Measurements from ENCODE around the gene TEX48.
A peak's percentile ranks its signal among the peaks of the same experiment; 100 is the strongest.

TEX48 gene

GRCh38 chr9:114691956-114692295, 9.9 kb upstream of the TEX48 start:
- no peak for DNase-seq

- DNase-seq: no peak
These were observed 9.3 kb upstream of the TEX48 start for GRCh38 chr9:114691046-114691955.

GRCh38 chr9:114690308-114690707, 8.3 kb upstream of the TEX48 start:
- DNase-seq: no peak

- no peak for DNase-seq
These were observed 7.8 kb upstream of the TEX48 start for GRCh38 chr9:114689813-114690212.

GRCh38 chr9:114688909-114689610, 7.1 kb upstream of the TEX48 start:
- no peak for DNase-seq

GRCh38 chr9:114688379-114688778, 6.4 kb upstream of the TEX48 start:
- no peak for DNase-seq

GRCh38 chr9:114687034-114687433, 5.0 kb upstream of the TEX48 start:
- no peak for DNase-seq

GRCh38 chr9:114685951-114686350, 4.0 kb upstream of the TEX48 start:
- DNase-seq: no peak

GRCh38 chr9:114684036-114684435, 2.0 kb upstream of the TEX48 start:
- DNase-seq: no peak

GRCh38 chr9:114682846-114683245, 854 bp upstream of the TEX48 start:
- DNase-seq: no peak

- no peak for DNase-seq
These were observed 1.6 kb downstream of the TEX48 start for GRCh38 chr9:114680259-114681001.

- DNase-seq: no peak
These were observed 3.2 kb downstream of the TEX48 start for GRCh38 chr9:114678795-114679194.

- no peak for DNase-seq
These were observed 3.9 kb downstream of the TEX48 start for GRCh38 chr9:114678130-114678529.

GRCh38 chr9:114677418-114677817, 4.6 kb downstream of the TEX48 start:
- DNase-seq: peak; percentile 35

- no peak for DNase-seq
These were observed 5.1 kb downstream of the TEX48 start for GRCh38 chr9:114676901-114677300.

GRCh38 chr9:114674798-114675540, 7.0 kb downstream of the TEX48 start:
- DNase-seq: no peak

- no peak for DNase-seq
These were observed 7.8 kb downstream of the TEX48 start for GRCh38 chr9:114674076-114674797.

GRCh38 chr9:114671605-114672004, 10.4 kb downstream of the TEX48 start:
- DNase-seq: no peak

- no peak for DNase-seq
These were observed 12.0 kb downstream of the TEX48 start for GRCh38 chr9:114669961-114670360.

GRCh38 chr9:114668146-114668545, 13.8 kb downstream of the TEX48 start:
- no peak for DNase-seq

- no peak for DNase-seq
These were observed 15.1 kb downstream of the TEX48 start for GRCh38 chr9:114666851-114667250.

- no peak for DNase-seq
These were observed 15.6 kb downstream of the TEX48 start for GRCh38 chr9:114666401-114666800.

Data from COR-L47 (cell line).